ENCODE data around the gene CERS6.

GRCh38 chr2:168691221-168691620, 235.1 kb downstream of the CERS6 start:
- TF ChIP-seq, protein P1, sequence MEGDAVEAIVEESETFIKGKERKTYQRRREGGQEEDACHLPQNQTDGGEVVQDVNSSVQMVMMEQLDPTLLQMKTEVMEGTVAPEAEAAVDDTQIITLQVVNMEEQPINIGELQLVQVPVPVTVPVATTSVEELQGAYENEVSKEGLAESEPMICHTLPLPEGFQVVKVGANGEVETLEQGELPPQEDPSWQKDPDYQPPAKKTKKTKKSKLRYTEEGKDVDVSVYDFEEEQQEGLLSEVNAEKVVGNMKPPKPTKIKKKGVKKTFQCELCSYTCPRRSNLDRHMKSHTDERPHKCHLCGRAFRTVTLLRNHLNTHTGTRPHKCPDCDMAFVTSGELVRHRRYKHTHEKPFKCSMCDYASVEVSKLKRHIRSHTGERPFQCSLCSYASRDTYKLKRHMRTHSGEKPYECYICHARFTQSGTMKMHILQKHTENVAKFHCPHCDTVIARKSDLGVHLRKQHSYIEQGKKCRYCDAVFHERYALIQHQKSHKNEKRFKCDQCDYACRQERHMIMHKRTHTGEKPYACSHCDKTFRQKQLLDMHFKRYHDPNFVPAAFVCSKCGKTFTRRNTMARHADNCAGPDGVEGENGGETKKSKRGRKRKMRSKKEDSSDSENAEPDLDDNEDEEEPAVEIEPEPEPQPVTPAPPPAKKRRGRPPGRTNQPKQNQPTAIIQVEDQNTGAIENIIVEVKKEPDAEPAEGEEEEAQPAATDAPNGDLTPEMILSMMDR (IDR thresholded peaks at IDR 0.05): no peak
- no peak for TF ChIP-seq ZNF263 (CRISPR knock-in tag; IDR thresholded peaks at IDR 0.05; ENCODE audit: low read depth)
- TF ChIP-seq FOXK1 (CRISPR knock-in tag; IDR thresholded peaks at IDR 0.05): no peak
- no peak for TF ChIP-seq CREB1 (CRISPR knock-in tag; IDR thresholded peaks at IDR 0.05)
- TF ChIP-seq MLX (CRISPR knock-in tag; IDR thresholded peaks at IDR 0.05): no peak
- no peak for TF ChIP-seq ESRRA (CRISPR knock-in tag; IDR thresholded peaks at IDR 0.05; ENCODE audit: borderline replicate concordance)
- TF ChIP-seq SMAD3 (CRISPR knock-in tag; IDR thresholded peaks at IDR 0.05; ENCODE audit: borderline replicate concordance): no peak
- TF ChIP-seq ATF2 (CRISPR knock-in tag; IDR thresholded peaks at IDR 0.05; ENCODE audit: borderline replicate concordance, low read depth): no peak
- TF ChIP-seq, protein P2, sequence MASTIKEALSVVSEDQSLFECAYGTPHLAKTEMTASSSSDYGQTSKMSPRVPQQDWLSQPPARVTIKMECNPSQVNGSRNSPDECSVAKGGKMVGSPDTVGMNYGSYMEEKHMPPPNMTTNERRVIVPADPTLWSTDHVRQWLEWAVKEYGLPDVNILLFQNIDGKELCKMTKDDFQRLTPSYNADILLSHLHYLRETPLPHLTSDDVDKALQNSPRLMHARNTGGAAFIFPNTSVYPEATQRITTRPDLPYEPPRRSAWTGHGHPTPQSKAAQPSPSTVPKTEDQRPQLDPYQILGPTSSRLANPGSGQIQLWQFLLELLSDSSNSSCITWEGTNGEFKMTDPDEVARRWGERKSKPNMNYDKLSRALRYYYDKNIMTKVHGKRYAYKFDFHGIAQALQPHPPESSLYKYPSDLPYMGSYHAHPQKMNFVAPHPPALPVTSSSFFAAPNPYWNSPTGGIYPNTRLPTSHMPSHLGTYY (CRISPR knock-in tag; IDR thresholded peaks at IDR 0.05): no peak
- TF ChIP-seq ZNF232 (CRISPR knock-in tag; IDR thresholded peaks at IDR 0.05): no peak
- TF ChIP-seq, protein P3, sequence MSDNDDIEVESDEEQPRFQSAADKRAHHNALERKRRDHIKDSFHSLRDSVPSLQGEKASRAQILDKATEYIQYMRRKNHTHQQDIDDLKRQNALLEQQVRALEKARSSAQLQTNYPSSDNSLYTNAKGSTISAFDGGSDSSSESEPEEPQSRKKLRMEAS (CRISPR knock-in tag; IDR thresholded peaks at IDR 0.05): no peak
- no peak for TF ChIP-seq CREM (CRISPR knock-in tag; IDR thresholded peaks at IDR 0.05)
- no peak for TF ChIP-seq ZBTB21 (CRISPR knock-in tag; IDR thresholded peaks at IDR 0.05; ENCODE audit: borderline replicate concordance)

Measured in WTC11 (cell line).